ENCODE measurements around the gene ALDH1B1. TPM values are rescaled to one million over a fixed set of nuclear protein-coding genes. Genes with fewer than 3 reads are reported as not detected.

Gene ALDH1B1
- total and polyA plus RNA-seq, 10 of the 15 experiments (the other 5 are each of a cell fraction or from before 2014, with no cell fraction given), result 8.6 to 38.5 (median 30.9) TPM

- no peak for TF ChIP-seq SUPT20H (IDR thresholded peaks at IDR 0.05; ENCODE audit: borderline replicate concordance, control insufficient read depth, low read depth, low read length)
Measured at GRCh38 chr9:38372762-38373619, 19.5 kb upstream of the ALDH1B1 start (continued).

GRCh38 chr9:38373679-38374078 lies 18.8 kb upstream of the ALDH1B1 start:
- no TSS peak for BruUV-seq (replicated peaks)
- SMC1A ChIA-PET (ENCODE audit: uncharacterized antibody, unreplicated experiment), result interaction anchor here (1.3 to 1.6 kb wide), 2 partner anchors 10 to 174 kb away, joined by 4 read pairs; no protein-coding TSS in a partner anchor
- no peak overlapping the region for H3K9ac ChIP-seq (ENCODE audit: control insufficient read depth, insufficient read depth, low read length)
- no peak overlapping the region for H3K4me3 ChIP-seq
- no peaks in the 10 kb centered on the region for H3K79me2 ChIP-seq (ENCODE audit: control insufficient read depth, insufficient read depth, low read length)
- no peak for DNase-seq (ENCODE audit: low read depth, low spot score)
- in situ Hi-C loops (cut with MboI) (loop anchor here (10.0 kb wide), 1 partner anchor 331 kb away; no protein-coding TSS in a partner anchor), intact Hi-C loops (cut with micrococcal nuclease; ENCODE audit: unreplicated experiment) (no loop called here)
- CTCF ChIA-PET, result interaction anchor here (0.9 to 2.1 kb wide), 8 partner anchors 10 to 58 kb away, joined by 3 to 14 read pairs (median 6); no protein-coding TSS in a partner anchor
- WGBS (ENCODE audit: insufficient coverage, insufficient replicate concordance, low lambda C conversion rate, missing lambda C conversion rate), result 8% methylated on average over 3 of the region's 3 CpGs
- no peaks in the 10 kb centered on the region for H3K9me3 ChIP-seq (replicated peaks; ENCODE audit: control insufficient read depth, insufficient read depth, low read length)
- FAIRE-seq, result no peak
- peak; percentile 79 for ATAC-seq
- no peaks in the 10 kb centered on the region for H3K36me3 ChIP-seq (ENCODE audit: control insufficient read depth in 2 of 2, insufficient read depth in 2 of 2, low read length in 1 of 2)
- RAD21 ChIA-PET (ENCODE audit: unreplicated experiment), result interaction anchor here (1.7 kb wide), 1 partner anchor 59 kb away, joined by 8 read pairs; no protein-coding TSS in a partner anchor
- no peaks in the 10 kb centered on the region; a peak in 4 of 4 replicates for H3K27me3 ChIP-seq (replicated peaks in 1 of 2; ENCODE audit: control insufficient read depth in 2 of 2, insufficient read depth in 2 of 2, low read length in 1 of 2)
- POLR2A ChIA-PET, result no interaction called here
- H3K4me1 ChIP-seq (ENCODE audit: control insufficient read depth, insufficient read depth, low read length), result no peaks in the 10 kb centered on the region
- H3K27ac ChIP-seq (ENCODE audit: control insufficient read depth, insufficient read depth), result no peak overlapping the region
- no peak overlapping the region for H2AFZ ChIP-seq (ENCODE audit: control insufficient read depth, low read depth, low read length)
- H3K4me2 ChIP-seq (ENCODE audit: control insufficient read depth, insufficient read depth), result no peak overlapping the region
- no peaks in the 10 kb centered on the region for H4K20me1 ChIP-seq (ENCODE audit: control insufficient read depth, insufficient read depth)
- no peak for TF ChIP-seq CHD1 (IDR thresholded peaks at IDR 0.05; ENCODE audit: low read depth, low read length)
- TF ChIP-seq, protein P1, sequence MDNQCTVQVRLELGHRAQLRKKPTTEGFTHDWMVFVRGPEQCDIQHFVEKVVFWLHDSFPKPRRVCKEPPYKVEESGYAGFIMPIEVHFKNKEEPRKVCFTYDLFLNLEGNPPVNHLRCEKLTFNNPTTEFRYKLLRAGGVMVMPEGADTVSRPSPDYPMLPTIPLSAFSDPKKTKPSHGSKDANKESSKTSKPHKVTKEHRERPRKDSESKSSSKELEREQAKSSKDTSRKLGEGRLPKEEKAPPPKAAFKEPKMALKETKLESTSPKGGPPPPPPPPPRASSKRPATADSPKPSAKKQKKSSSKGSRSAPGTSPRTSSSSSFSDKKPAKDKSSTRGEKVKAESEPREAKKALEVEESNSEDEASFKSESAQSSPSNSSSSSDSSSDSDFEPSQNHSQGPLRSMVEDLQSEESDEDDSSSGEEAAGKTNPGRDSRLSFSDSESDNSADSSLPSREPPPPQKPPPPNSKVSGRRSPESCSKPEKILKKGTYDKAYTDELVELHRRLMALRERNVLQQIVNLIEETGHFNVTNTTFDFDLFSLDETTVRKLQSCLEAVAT (IDR thresholded peaks at IDR 0.05), result no peak
- no peak for TF ChIP-seq NRF1 (conservative IDR thresholded peaks at IDR 0.05; ENCODE audit: low read depth, low read length)
- no peak for TF ChIP-seq BMI1 (IDR thresholded peaks at IDR 0.05; ENCODE audit: borderline replicate concordance)
- TF ChIP-seq, protein P2, sequence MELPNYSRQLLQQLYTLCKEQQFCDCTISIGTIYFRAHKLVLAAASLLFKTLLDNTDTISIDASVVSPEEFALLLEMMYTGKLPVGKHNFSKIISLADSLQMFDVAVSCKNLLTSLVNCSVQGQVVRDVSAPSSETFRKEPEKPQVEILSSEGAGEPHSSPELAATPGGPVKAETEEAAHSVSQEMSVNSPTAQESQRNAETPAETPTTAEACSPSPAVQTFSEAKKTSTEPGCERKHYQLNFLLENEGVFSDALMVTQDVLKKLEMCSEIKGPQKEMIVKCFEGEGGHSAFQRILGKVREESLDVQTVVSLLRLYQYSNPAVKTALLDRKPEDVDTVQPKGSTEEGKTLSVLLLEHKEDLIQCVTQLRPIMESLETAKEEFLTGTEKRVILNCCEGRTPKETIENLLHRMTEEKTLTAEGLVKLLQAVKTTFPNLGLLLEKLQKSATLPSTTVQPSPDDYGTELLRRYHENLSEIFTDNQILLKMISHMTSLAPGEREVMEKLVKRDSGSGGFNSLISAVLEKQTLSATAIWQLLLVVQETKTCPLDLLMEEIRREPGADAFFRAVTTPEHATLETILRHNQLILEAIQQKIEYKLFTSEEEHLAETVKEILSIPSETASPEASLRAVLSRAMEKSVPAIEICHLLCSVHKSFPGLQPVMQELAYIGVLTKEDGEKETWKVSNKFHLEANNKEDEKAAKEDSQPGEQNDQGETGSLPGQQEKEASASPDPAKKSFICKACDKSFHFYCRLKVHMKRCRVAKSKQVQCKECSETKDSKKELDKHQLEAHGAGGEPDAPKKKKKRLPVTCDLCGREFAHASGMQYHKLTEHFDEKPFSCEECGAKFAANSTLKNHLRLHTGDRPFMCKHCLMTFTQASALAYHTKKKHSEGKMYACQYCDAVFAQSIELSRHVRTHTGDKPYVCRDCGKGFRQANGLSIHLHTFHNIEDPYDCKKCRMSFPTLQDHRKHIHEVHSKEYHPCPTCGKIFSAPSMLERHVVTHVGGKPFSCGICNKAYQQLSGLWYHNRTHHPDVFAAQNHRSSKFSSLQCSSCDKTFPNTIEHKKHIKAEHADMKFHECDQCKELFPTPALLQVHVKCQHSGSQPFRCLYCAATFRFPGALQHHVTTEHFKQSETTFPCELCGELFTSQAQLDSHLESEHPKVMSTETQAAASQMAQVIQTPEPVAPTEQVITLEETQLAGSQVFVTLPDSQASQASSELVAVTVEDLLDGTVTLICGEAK (IDR thresholded peaks at IDR 0.05; ENCODE audit: borderline replicate concordance), result no peak
- TF ChIP-seq CUX1 (IDR thresholded peaks at IDR 0.05; ENCODE audit: insufficient replicate concordance, low read depth, low read length), result no peak
- TF ChIP-seq RELA (IDR thresholded peaks at IDR 0.05; ENCODE audit: borderline replicate concordance, partially characterized antibody), result no peak
- TF ChIP-seq RBBP5 (conservative IDR thresholded peaks at IDR 0.05), result no peak
